HEK293 (cell line): Measurements from ENCODE around the gene ALMS1.

Source experiments
- CTCF ChIA-PET: fragments of 350-600 bp; formaldehyde crosslinking; extraction: SDS; loops from one replicate; lab custom pipeline; 2021; ENCODE audit warnings: antibody characterized with exemption; lab: Yijun Ruan, JAX
- POLR2A ChIA-PET: fragments of 300-600 bp; formaldehyde crosslinking; extraction: SDS; loops from one replicate; lab custom pipeline; 2020; ENCODE audit warnings: antibody characterized with exemption, inconsistent platforms; lab: Yijun Ruan, JAX
- H3K27ac ChIP-seq: fragments of 200-500 bp; sonication (Bioruptor generic); 2 replicates; pipeline ENCODE4 v1.5.1; 2014; ENCODE audit warnings: low read depth, low read length, control low read depth, inconsistent platforms; ENCODE audit errors: extremely low read depth
- H3K36me3 ChIP-seq, 2 experiments: fragments of 200-500 bp in 1 of 2; sonication (Bioruptor generic) in 1 of 2; 1 replicate in 1 of 2; 2 replicates in 1 of 2; pipeline ENCODE4 v1.5.1; 2014 to 2017; ENCODE audit warnings: inconsistent platforms in 2 of 2, low read length in 2 of 2; ENCODE audit not compliant: control insufficient read depth in 2 of 2, insufficient read depth in 1 of 2
- H3K4me1 ChIP-seq: fragments of 200-500 bp; sonication (Bioruptor generic); 2 replicates; pipeline ENCODE4 v1.5.1; 2014; ENCODE audit warnings: mild to moderate bottlenecking, low read length, inconsistent platforms; ENCODE audit not compliant: control insufficient read depth, insufficient read depth
- H3K4me3 ChIP-seq: 2 replicates; pipeline ENCODE4 v1.5.1; 2011; ENCODE audit warnings: low read depth, mild to moderate bottlenecking, control low read depth, low read length, moderate library complexity
- H3K9me3 ChIP-seq: fragments of 200-500 bp; sonication (Bioruptor generic); 2 replicates; pipeline ENCODE4 v1.5.1; 2014; ENCODE audit warnings: low read depth, low read length, inconsistent platforms; ENCODE audit not compliant: control insufficient read depth, insufficient read depth
- AEBP2 ChIP-seq: fragments of 450-650 bp; formaldehyde crosslinking; IDR thresholded peaks from 2 replicates; pipeline ENCODE4 v1.5.1; 2016; ENCODE audit warnings: missing biosample characterization, missing genetic modification characterization, borderline replicate concordance
- BCL11A ChIP-seq: fragments of 450-650 bp; formaldehyde crosslinking; IDR thresholded peaks from 2 replicates; pipeline ENCODE4 v1.5.1; 2016; ENCODE audit warnings: low read depth, missing biosample characterization, missing genetic modification characterization
- BCL11B ChIP-seq: fragments of 450-650 bp; formaldehyde crosslinking; IDR thresholded peaks from 2 replicates; pipeline ENCODE4 v1.5.1; 2016; ENCODE audit warnings: low read depth, missing biosample characterization, missing genetic modification characterization
- FEZF1 ChIP-seq: fragments of 450-650 bp; formaldehyde crosslinking; IDR thresholded peaks from 2 replicates; pipeline ENCODE4 v1.5.1; 2016; ENCODE audit warnings: missing biosample characterization, missing genetic modification characterization
- PRDM6 ChIP-seq: fragments of 450-650 bp; formaldehyde crosslinking; IDR thresholded peaks from 2 replicates; pipeline ENCODE4 v1.5.1; 2017; ENCODE audit warnings: missing biosample characterization, missing genetic modification characterization
- SALL2 ChIP-seq: fragments of 450-650 bp; formaldehyde crosslinking; IDR thresholded peaks from 2 replicates; pipeline ENCODE4 v1.5.0; 2017; ENCODE audit warnings: missing biosample characterization, mild to moderate bottlenecking, missing genetic modification characterization, borderline replicate concordance
- SCRT2 ChIP-seq: fragments of 450-650 bp; formaldehyde crosslinking; IDR thresholded peaks from 2 replicates; pipeline ENCODE4 v1.5.1; 2016; ENCODE audit warnings: missing biosample characterization, missing genetic modification characterization
- SETDB1 ChIP-seq: IDR thresholded peaks from one replicate; pipeline ENCODE4 v1.6.1; 2017; ENCODE audit warnings: mild to moderate bottlenecking, low read length, moderate library complexity, mixed read lengths; ENCODE audit not compliant: insufficient read length
- ZNF148 ChIP-seq: fragments of 450-650 bp; formaldehyde crosslinking; IDR thresholded peaks from 2 replicates; pipeline ENCODE4 v1.5.0; 2017; ENCODE audit warnings: missing biosample characterization, missing genetic modification characterization, borderline replicate concordance
- ZNF184 ChIP-seq: fragments of 450-650 bp; IDR thresholded peaks from 2 replicates; pipeline ENCODE4 v1.5.1; 2018; ENCODE audit warnings: missing biosample characterization, mild to moderate bottlenecking, missing genetic modification characterization
- ZNF23 ChIP-seq: fragments of 450-650 bp; formaldehyde crosslinking; IDR thresholded peaks from 2 replicates; pipeline ENCODE4 v1.5.1; 2016; ENCODE audit warnings: missing biosample characterization, missing genetic modification characterization, borderline replicate concordance
- ZNF311 ChIP-seq: fragments of 450-650 bp; formaldehyde crosslinking; IDR thresholded peaks from 2 replicates; pipeline ENCODE4 v1.5.1; 2017; ENCODE audit warnings: missing biosample characterization, missing genetic modification characterization, borderline replicate concordance
- ZNF48 ChIP-seq: fragments of 450-650 bp; formaldehyde crosslinking; IDR thresholded peaks from 2 replicates; pipeline ENCODE4 v1.5.1; 2016; ENCODE audit warnings: missing biosample characterization, missing genetic modification characterization
- ZNF501 ChIP-seq: fragments of 450-650 bp; formaldehyde crosslinking; IDR thresholded peaks from 2 replicates; pipeline ENCODE4 v1.5.1; 2016; ENCODE audit warnings: missing biosample characterization, missing genetic modification characterization
- ZNF580 ChIP-seq: fragments of 450-650 bp; formaldehyde crosslinking; IDR thresholded peaks from 2 replicates; pipeline ENCODE4 v1.5.1; 2016; ENCODE audit warnings: missing biosample characterization, missing genetic modification characterization
- ZNF639 ChIP-seq: fragments of 450-650 bp; formaldehyde crosslinking; IDR thresholded peaks from 2 replicates; pipeline ENCODE4 v1.5.1; 2016; ENCODE audit warnings: missing biosample characterization, missing genetic modification characterization
- ZNF830 ChIP-seq: fragments of 450-650 bp; IDR thresholded peaks from 2 replicates; pipeline ENCODE4 v1.5.0; 2018; ENCODE audit warnings: missing biosample characterization, missing genetic modification characterization, low read depth, mild to moderate bottlenecking, moderate library complexity
- ZSCAN4 ChIP-seq: fragments of 450-650 bp; formaldehyde crosslinking; IDR thresholded peaks from 2 replicates; pipeline ENCODE4 v1.5.1; 2017; ENCODE audit warnings: missing biosample characterization, missing genetic modification characterization

ALMS1 gene

GRCh38 chr2:73640511-73640911, 254.9 kb downstream of the ALMS1 start:
- Histone ChIP-seq H3K4me1 (no peaks in the 10 kb centered on the region), H3K36me3 (no peaks in the 10 kb centered on the region), H3K27ac (no peak overlapping the region), H3K4me3 (no peak overlapping the region), H3K9me3 (no peaks in the 10 kb centered on the region)
- POLR2A ChIA-PET, result no interaction called here
- CTCF ChIA-PET, result no interaction called here
- TF ChIP-seq SALL2 (tag by site-specific recombination) (no peak), ZNF48 (tag by site-specific recombination) (no peak), ZNF580 (tag by site-specific recombination) (no peak), SETDB1 (no peak), PRDM6 (tag by site-specific recombination) (no peak), ZNF311 (tag by site-specific recombination) (no peak)

- CTCF ChIA-PET, result no interaction called here
- POLR2A ChIA-PET, result no interaction called here
- no peak for TF ChIP-seq ZNF830 (tag by site-specific recombination)
- no peak for TF ChIP-seq ZNF184 (tag by site-specific recombination)
- no peak for TF ChIP-seq ZNF501 (tag by site-specific recombination)
- TF ChIP-seq SCRT2 (tag by site-specific recombination), result no peak
- no peak for TF ChIP-seq ZNF148 (tag by site-specific recombination)
- TF ChIP-seq ZNF23 (tag by site-specific recombination), result no peak
- no peak for TF ChIP-seq AEBP2 (tag by site-specific recombination)
- no peak for TF ChIP-seq BCL11B (tag by site-specific recombination)
- TF ChIP-seq FEZF1 (tag by site-specific recombination), result no peak
- no peak for TF ChIP-seq ZNF639 (tag by site-specific recombination)
- TF ChIP-seq BCL11A, result no peak
- no peak for TF ChIP-seq ZSCAN4 (tag by site-specific recombination)
These were observed 255.5 kb downstream of the ALMS1 start for GRCh38 chr2:73640946-73641766.

More at GRCh38 chr2:73640946-73641766, 255.5 kb downstream of the ALMS1 start:
- Histone ChIP-seq H3K36me3 (no peaks in the 10 kb centered on the region), H3K9me3 (no peaks in the 10 kb centered on the region), H3K27ac (no peak overlapping the region), H3K4me1 (no peaks in the 10 kb centered on the region), H3K4me3 (no peak overlapping the region)
